NCI-H1930 (cell line): ENCODE measurements around the gene ERBB4.
"Not testable (repeated sequence)": the region's sequence is repeated elsewhere in the genome, so short reads cannot be mapped to it uniquely, and the experiment has no call there.

ENCODE experiments used
- DNase-seq, 2 experiments: peaks; one replicate each; lab custom pipeline; 2025; lab: John Stamatoyannopoulos, UW

Gene ERBB4

DNA sequence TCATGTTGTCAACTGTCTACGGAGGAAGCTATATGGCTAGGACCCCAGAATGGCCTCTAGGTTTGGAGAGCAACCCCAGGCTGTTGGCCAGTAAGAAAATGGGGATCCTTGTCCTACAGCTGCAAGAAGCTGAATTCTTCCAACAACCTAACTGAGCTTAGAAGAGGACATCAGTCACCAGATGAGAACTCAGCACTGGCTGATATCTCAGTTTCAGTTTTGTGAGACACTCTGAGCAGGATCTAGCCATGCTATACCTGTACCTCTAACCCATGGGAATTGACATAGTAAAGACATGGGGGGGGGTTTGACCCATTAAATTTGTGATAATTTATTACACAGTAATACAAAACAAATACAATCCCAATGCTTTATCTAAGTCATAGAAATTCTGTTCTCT is 312.5 kb downstream of the ERBB4 start:
- no peak for DNase-seq

DNA sequence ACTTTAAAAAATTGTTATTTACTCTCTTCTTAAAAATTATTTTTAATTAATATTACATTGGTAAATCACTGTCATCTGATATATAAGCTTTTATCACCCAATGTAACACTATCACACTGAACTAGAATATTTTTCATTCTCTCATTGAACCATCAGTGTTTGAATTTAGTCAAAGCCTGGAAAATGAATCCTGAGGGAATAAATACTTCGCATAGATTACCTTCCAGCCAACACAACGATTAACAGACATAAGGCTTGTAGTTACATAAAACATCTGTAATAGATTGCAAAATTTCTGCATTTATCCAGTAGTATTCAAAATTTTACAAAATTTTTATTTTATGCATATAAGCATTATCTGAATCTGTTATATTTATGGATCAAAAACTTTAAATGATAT is 314.9 kb downstream of the ERBB4 start:
- DNase-seq: no peak

DNA sequence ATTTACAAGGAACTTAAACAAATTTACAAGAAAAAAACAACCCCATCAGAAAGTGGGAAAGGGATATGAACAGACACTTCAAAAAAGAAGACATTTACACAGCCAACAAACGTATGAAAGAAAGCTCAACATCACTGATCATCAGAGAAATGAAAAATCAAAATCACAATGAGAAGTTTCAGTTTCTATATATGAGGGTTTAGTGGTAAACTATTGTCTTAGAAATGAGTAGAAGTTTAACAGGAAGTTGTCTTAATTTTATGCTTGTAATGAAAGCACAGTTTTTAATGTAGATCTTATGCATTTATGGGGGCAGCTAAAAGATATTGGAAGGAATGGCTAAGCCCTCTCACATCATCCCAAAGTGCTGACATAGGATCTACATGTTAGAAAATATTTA is 325.4 kb downstream of the ERBB4 start:
- DNase-seq: no peak

DNA sequence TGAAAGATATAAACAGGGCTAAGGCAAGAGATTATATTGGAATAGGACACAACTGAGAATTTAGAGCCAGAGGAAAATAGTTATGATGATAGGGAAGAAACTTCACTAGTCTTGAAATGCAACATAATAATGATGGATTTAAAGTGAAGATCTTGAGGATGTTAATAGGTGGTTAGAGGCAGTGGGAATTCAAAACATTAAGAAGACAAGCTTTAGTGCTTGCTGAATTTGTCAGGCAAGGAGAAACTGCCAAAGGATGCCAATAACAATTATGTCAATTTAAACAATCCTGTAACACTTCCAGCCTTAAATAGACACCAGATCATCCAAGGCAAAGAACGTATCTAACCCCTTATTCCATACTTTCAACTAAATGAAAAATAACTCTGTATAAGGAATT is 330.1 kb downstream of the ERBB4 start:
- no peak for DNase-seq

DNA sequence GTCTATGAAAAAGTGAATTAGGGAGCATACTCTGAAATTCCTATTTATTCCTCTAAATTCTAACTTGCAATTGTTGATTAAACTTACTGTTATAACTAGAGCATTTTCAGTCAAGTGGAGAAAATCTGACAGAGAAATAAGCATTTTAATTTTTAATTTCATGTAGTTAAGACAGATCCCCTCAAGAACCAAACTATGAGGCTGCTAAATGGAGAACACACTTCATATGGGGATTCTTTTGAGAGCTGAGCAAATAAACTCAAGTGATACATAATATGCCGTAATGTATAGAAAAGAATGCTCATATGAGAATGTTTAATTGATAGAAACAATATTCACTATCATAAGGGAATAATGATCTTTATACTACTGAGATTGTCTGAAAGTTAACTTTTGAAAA is 340.8 kb downstream of the ERBB4 start:
- no peak for DNase-seq

DNA sequence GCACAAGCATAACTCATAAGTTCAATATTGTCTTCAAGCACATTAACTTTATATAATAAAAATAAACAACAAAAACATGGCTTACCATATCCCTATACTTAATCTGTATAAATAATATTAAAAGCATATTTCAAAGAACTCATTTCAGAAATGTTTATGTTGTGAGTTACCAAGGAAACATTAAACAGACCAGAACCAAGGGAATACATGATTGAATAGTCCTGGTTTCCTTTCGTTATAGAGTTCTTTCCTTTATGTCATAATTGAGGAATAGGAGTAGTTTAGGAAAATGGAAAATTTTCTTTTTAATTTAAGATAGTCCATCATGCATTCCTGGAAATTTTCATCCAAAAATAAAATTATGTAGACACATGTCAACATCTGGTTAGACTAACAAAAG is 343.0 kb downstream of the ERBB4 start:
- no peak for DNase-seq

DNA sequence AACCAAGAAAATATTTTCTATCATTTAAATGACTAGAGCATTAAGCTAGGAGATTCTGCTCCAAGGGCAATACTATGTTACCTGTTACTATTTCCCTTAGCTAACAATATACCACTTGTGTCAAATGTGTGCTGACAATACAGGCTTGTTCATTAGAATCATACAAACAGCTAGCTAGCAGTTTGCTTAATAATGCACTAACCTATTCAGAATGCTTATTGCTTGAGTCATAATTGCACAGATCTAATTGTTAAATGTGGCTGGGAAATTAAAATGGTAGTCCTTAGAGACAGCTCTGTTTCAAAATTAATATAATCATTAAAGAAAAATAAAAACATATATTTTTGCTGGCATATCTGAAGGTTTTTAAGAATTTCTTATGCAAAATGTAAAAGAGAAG is 344.2 kb downstream of the ERBB4 start:
- DNase-seq: no peak

DNA sequence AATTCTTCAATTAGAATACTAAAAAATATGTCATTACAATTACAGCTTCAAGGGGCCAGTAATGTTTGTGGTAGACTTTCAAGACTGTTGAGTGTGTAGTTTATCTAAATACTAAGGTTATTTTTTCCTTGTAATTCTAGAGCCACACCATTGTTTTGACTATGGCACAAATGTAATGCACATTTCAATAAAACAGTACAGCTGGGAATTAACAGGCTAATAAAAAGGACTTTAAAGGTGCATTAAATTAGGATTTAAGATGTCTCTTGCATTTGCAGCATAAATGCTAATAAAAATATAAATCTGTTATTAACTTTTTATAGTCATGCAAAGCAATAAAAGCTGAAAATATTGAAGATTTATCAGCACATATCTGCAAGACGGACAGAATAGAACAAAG is 344.8 kb downstream of the ERBB4 start:
- DNase-seq: no peak

DNA sequence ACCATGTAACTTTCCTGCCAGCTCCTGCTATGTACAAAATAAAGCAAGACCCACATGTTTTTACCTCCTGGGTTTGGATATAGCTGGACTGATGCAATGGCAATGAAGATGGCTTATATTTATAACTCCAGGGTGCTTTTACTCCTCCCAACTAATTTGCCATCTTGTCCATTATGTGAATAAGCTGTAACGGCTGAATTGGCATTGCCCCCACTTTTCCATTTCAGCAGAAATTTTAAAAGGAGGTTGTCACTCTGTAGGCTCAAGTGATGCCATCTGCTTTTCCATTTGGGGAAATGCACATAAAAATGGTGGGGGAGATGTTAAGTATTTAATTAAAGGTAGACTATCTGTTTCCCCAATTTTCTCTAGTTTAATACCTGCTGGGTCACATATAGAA is 345.5 kb downstream of the ERBB4 start:
- no peak for DNase-seq

DNA sequence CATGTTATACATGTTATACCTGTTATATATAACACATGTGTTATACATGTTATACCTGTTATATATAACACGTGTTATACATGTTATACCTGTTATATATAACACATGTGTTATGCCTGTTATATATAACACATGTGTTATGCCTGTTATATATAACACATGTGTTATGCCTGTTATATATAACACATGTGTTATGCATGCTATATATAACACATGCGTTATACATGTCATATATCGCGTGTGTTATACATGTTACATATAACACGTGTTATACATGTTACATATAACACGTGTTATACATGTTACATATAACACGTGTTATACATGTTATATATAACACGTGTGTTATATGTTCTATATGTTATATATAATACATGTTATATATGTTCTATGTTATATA is 347.2 kb downstream of the ERBB4 start:
- not testable (repeated sequence) for DNase-seq

DNA sequence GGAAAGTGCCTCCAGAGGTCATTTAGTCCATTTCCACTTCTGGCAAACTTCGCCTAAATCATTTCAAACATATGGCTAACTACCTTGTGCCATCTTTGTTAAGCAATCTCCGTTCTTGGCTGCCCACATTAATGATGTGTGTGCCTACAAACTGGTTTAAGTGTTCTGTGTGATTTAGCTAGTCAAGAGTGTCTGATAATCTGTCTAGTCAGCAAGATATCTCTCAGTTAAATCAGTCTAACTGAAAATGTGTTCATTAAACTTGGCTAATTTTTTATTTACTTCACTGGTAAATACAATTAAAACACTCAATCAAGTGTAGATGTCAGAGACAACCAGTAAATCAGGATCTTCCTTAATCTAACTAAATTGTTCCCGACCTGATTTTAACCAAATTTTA is 352.4 kb downstream of the ERBB4 start:
- no peak for DNase-seq

DNA sequence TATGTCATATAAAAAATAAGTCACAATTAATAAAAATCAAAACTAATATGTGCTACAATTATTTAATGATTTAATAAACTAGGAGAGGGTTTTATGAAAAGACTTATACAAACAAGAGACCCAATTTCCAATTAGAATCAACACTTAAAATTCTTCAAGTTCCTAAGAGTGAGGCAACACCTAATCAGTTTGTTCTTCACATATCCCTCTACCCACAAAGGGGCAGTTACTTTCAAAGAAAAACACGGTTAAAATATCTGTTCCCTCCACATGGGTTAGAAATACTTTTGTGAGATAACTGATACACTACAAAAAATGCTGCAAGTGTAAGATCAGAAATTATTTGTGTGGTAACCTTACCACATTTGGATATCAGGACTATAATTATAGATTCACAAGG is 357.0 kb downstream of the ERBB4 start:
- no peak for DNase-seq

DNA sequence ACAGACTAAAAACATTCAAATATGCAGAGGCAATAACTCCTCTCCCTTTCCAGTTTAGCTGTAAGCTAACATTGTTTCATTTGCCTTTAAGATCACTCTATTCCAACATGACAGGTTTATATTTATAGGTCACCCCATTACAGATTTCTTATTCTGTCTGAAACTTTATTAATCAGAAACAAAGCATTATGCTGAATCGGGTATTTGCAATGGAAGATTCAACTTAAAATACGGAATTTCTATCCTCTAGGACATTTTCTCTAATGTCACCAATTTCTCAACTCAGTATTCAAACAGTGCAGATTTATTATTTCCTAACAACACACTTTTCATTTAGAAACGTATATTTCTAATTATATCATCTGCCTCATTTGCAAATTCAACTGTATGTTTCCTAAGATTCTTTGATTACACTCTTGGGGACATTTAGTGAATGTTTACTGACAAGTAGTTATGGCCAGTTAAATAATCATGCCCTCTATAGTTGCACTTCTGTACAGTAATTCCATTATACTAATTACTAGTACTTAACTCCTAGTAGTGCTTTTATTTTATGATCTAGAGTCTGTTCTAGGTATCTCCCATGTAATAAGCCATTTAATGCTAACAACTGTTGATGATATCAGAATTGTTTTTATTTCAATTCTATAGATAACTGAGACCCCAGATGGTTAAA is 358.1 kb downstream of the ERBB4 start:
- DNase-seq: no peak

DNA sequence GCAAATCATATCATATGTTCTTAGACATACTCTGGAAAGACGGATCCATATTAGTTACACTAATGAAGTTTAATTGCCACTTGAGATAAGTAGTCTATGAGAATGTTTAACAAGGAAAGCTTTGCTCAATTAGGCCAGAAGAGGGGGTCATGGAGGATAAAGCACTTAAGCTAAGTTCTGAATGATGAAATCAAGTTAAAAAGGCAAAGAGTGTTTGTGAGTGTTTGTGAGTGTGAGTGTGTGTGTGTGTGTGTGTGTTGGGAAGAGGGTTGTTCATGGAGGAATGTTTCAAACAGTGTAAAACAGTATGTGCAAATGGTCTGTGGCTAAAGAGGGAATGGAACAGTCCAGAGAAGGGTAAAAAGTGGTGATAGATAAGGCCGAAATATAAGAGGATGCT is 360.9 kb downstream of the ERBB4 start:
- DNase-seq: no peak

DNA sequence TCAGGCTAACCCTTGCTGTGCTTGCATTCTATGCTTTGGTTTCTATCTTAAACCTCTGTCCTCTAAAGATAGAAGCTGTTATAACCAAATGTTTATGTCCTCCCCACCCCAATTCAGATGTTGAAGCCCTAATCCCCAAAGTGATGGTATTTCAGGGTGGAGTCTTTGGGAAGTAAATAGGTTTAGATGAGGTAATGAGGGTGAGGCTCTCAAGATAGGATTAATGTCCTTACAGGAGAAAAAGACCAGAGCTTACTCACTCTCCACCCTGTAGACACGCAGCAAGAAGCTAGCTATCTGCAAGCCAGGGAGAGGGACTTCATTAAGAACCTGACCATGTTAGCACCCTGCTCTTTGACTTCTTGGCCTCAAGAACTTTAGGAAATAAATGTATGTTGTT is 362.5 kb downstream of the ERBB4 start:
- DNase-seq: no peak

DNA sequence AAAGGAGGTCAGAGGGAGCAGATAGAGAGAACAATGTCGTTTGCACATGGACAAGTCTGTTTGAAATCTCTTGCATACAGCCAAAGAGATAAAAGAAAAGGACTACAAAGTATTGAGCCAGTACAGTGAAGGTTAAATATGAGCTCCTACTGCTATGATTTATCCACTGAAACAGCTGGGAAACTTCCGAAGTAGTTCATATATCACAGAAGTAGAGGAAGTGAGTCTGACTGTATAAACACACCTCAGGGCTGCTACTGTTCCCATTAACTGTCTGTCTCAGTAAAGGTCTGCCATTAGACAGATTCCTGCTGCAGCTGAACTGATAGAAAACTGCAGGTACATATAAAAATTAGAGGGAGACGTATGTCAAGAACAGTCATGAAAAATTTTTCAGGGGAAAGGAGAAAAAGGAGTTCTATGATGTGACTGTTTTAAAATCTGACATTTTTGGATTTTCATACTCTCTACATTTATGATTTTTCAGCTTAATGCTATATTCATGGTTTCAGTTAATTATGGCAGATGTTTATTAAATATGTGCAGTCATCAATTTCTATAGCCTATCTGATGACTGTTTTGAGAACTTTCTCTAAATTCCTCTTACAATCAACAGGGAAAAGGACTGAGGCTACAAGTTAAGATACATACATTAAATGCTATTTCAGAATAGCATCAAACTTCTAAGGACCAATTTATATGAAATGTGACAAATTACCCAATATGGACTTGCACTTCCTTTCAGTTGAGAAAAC is 364.7 kb downstream of the ERBB4 start:
- no peak for DNase-seq

DNA sequence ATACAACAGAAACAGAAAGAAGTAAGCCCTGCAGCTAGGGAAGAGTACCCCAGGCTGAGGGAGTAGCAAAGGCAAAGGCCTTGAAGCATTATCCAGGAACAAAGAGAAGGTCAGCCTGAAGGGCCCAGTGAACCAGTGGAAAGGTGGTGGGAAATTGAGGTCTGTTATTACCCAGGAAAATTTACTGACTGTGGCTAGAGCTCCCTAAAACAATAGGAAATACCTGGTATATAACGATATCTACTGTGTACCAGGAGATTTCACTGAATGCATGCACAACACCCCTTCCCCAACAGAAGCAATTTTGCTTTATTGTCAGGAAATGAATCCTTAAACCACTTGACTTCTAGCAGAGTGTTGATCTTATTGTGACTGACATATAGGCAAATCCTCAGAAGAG is 365.3 kb downstream of the ERBB4 start:
- DNase-seq: no peak

DNA sequence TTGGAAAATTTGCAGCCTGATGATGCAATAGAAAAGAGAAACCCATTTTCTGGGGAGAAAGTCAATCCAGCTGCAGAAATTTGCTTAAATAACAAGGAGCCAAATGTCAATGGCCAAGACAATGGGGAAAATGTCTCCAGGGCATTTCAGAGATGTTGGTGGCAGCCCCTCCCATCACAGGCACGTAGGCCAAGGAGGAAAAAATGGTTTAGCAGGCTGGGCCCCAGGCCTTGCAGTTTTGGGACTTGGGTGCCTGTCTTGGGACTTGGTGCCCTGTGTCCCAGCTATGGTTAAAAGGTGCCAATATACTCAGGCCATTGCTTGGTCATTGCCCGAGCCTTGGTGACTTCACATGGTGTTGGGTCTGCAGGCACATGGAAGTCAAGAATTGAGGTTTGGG is 368.2 kb downstream of the ERBB4 start:
- no peak for DNase-seq

DNA sequence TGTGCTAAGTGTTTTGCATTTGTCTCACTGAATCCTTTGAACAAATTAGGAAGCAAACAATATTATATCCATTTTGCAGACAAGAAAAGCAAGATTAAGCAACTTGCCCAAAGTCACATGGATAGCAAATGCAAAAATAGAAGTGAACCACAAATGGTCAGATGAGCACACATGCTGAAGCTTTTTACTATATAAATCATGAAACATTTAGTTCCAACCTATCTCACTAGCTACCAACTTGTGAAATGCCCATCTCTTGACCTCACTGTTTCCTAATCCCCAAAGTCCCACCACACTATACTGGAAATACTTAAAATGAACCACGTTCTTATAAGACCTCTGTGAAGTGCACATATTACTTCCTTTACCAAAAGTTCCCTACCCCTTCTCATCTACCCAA is 380.5 kb downstream of the ERBB4 start:
- DNase-seq: no peak

DNA sequence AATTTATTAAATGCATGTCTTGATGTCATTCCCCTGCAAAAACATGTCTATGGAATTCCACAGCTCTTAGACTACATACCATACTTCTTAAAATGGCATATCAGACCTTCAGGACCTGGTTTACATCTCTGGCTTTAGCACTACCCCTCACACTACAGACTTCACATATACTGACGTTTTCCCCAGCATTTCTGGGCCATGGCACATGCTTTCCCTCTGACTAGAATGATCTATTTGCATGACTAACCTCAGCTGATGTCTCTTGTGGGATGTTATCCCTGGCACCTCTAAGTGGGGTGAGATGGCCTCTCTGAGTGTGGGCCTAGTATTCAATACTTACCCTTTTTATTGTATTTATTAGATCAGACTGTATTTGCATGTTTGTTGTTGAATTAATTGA is 381.6 kb downstream of the ERBB4 start:
- no peak for DNase-seq

DNA sequence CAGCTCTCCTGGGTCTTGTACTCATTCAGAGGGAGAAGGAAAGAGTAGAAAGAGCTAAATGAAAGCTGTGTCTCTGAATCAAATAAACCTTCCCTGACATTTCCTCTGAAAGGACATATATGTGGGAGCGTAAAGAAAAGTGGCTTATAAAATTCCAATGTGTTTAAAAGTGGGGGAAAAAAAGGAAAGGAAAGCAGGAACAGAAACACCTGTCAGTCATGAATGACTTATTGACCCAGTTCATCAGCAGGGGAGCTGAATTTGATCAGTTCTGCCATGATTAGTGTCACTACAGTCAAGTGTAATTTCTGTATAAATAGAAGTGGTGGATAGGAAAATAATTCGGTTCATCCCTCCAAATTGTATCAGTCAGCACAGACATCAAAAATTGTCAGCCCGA is 382.5 kb downstream of the ERBB4 start:
- no peak for DNase-seq

DNA sequence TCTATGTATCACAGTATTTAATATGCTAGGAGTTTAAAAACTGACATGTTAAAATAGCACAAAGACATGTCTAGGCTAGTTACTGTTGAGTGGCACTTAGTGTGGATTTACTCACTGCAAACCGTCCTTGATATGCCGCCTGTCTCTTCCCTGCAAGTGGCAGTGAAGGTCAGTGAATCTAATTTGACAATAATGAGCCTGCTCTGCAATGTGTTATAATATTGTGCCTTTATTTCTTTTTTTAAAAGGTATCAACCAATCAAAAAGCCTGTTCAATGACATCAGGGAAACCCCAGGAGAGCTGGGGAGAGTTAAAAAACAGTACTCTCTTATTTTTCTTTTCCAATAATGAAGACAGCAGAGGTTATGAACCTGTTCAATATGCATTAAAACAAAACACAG is 384.1 kb downstream of the ERBB4 start:
- DNase-seq: no peak

DNA sequence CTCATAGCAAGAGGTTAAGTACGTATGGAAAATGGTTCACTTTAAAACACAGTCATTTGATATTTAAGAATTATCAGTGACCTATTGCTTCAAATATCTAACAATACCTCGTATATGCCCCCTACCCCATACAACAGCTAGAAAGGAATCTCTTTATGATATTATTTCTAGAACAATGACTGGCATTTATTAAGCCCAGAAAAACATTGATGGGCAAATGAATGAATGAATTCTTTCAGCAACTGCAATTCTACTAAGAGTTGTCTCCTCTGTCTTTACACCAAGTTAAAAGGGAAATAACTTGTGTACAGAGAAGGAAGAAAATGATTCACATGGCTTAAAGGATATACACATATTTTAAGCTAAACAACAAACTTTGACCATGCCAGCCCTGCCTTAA is 384.7 kb downstream of the ERBB4 start:
- no peak for DNase-seq

DNA sequence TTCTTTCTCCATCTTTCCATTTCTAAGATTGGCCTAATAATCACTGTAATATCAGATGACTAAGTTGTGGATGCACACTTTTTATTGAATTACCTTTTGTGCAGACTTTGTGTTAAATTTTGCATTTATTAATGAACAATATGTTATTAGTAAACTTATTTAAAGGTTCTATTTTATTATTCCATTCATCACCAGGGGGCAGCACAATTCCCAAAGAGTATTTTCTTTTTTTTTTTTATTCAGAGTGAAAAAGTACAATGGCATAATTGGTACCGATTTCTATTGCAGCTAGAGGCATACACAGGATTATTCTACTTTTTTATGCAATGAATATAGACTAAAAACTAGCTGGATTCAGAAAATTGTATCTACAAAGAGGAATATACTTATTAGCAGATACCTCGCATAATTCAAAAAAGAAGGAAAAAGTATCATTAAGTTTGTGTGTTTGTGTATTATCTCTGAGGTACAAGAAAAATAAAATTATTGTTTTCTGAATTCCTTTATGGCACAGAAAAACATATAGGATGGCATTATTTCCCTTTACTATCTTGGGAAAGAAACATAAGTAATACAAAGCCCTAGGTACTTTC is 390.6 kb downstream of the ERBB4 start:
- no peak for DNase-seq
